ENCODE data around the gene GJB2.

The GJB2 gene

DNA sequence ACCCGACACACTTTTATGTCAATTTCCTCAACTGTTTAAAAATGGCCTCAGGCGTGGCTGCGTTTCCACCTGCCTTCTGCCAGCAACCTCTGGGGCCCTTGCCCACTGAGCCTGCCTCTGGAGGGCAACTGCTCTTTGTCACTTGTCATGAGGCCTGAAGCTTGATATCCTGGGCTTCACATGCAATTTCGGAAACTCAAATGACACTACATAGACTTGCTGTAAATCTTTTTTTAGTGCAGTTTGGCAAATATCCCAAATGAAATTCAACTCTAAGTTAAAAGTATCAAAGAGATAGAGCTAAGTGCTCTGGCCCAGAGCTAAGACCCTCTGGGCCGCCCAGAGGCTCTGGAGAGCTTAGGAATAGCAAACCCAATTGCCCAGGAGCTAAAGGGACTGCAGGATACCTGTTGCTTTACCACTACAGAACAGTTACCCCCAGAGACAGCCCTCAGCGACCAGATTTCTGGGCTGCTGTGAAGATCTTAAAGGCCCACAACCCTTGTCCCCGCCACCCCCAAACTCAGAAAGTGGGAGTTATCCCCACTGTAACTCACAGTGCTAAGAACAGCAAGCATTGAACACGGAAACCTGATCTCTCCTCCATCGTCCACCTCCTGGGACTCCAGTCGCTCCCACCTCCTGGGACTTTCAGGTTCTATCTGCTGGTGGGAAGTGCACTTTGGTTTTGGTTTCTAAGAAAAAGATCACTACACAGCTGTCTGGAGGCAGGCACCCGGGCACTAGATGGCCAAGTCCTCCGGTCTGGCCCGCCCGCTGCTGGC is 51.3 kb downstream of the GJB2 start:
- no peak for DNase-seq (ENCODE audit: low read depth in 2 of 2)

DNA sequence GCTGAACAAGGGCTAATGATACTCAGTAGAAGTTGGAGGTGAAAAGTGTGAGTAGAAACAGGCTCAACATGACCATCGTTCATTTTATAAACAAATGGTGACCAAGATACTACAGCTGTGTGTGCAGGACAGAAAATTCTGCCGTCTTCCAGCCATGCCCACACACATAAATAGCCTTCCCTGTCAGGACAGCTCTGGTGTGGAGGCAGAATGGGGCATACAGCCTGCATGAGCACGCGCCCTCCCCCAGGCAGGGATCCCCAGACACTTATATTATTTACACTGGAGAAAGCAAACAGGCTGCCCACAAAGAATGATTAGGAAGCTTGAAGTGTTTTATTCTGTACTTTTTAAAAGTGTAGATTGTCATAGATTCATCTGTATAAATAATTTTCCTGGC is 52.3 kb downstream of the GJB2 start:
- DNase-seq (ENCODE audit: low read depth in 2 of 2): no peak

DNA sequence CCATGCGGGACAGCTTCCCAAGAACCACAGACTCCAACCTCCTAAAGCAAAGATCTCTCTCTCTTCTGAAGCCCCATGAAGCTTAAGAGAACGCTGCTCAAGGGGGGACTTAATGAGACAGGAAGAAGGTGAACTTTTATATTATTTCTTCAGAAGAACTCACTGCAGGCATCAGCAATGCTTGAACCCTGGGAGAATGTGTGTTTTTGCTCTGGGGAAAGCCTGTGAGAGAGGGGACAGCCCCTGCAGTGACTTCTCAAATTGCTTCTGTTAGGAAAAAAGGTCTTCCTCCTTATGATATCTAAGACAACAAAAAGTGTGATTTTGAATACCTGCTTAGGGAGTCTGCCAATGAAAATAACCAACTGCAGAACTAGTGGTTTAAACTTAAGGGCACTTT is 54.9 kb downstream of the GJB2 start:
- DNase-seq (ENCODE audit: low read depth in 2 of 2): no peak

Measured in stimulated activated CD4-positive, alpha-beta T cell treated with anti-CD3 and anti-CD28 coated beads, Interleukin-4, amount 100 ng/mL, for 48 hours (primary cell).